Glomerular visceral epithelial cell (primary cell): ENCODE results near the gene C5orf24.
"Not testable (repeated sequence)": the region's sequence is repeated elsewhere in the genome, so short reads cannot be mapped to it uniquely, and the experiment has no call there.

Experiments used
- DNase-seq: peaks from one replicate; pipeline ENCODE4 v3.0.0-alpha.2; 2016; ENCODE audit errors: extremely low spot score

The C5orf24 gene

DNA sequence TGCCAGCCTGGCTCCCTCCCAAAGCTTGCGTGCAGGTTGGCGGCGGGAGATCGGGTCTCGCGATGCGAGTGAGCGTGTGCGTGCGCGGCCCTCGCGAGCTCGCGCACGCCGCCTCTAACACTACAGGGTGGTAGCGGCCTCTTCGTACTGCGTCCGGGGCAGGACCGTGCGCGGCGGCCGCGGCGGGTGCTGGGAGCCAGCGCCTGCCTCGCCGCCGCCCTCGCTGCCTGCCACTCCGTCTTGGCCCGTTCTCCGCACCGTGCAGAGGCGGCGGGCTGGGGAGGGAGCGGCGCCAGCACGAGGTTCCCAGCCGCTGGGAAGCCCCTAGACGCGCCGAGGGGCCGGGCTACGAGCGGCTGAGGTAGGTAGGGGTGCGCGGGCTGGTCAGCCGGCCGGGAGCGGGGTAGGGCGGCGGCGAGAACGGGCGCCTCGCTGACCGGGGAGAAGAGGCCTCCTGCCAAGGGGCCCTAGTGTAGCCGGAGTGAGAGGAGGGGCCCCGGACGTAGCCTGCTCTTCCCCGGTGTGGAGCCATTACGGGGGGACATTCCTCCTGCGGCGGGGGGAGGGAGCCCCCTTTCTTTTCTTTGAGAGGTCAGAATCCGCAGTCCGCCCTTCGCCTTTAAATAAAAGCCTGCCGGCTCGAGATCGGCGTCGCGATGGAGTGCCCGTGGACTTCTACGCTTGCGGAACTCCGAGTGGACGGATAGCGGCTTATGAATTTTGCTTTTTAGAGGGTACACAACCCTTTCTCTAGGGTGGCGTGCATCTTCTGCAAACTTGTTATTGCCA is at the start of gene C5orf24:
C5orf24 (plus strand) TSS at position 117 of the 789 bp plus-strand sequence. CDS start 8,933 bp downstream, outside the sequence.
- DNase-seq: peak; percentile 97

DNA sequence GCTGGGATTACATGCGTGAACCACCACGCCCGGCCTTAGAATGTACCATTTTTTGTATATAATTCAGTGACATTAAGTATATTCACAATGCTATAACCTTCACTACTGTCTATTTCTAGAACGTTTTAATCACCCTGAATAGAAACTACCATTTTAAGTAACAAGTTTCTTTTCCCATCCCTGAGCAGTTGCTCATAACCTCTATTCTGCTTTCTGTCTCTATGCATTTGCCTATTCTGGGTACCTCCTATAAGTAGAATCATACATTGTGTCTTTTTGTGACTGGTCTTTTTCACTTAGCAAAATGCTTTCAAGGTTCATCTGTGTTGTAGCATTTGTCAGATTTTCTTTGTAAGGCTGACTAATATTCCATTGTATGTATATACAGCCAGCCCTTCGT is 47.3 kb upstream of the C5orf24 start:
- DNase-seq: no peak

DNA sequence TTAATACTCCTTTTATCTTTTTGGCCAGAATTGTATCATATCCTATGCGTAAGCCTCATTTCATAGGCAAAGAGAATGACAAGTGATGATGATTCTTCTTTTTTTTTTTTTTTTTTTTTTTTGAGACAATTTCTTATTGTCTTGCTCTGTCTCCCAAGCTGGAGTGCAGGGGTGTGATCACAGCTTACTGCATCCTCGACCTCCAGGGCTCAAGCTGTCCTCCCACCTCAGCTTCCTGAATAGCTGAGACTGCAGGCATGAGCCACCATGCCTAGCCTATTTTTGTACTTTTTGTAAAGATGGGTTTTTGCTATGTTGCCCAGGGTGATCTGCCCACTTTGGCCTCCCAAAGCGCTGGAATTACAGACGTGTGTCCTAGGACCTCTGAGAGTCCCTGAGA is 41.9 kb upstream of the C5orf24 start:
- no peak for DNase-seq

DNA sequence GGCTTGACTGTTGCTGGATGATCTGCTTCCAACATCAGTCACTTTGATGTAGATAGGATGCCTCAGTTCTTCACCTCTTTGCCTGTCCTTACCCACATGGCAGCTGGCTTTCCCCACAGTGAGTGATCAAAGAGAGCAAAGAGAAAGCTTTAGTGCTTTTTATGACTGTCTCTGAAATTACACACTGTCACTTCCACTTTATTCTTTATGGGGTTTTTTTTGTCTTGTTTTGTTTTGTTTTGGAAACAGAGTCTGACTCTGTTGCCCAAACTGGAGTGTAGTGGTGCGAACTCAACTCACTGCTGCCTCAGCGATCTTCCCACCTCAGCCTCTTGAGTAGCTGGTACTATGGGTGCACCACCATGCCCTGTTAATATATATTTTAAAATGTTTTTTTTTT is 32.4 kb upstream of the C5orf24 start:
- no peak for DNase-seq

DNA sequence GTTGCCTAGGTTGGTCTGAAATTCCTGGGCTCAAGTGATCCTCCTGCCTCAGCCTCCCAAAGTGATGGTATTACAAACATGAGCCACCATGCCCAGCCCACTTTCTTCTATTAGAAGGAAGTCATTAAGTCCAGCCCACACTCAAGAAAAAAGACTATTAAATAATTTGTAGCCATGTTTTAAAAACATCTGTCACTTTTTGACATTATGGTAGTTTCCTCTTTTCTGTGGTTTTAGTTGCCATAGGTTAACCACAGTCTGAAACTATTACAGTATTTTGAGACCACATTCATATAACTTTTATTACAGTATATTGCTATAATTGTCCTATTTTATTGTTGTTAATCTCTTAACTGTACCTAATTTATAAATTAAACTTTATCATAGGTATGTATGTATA is 31.9 kb upstream of the C5orf24 start:
- DNase-seq: no peak

DNA sequence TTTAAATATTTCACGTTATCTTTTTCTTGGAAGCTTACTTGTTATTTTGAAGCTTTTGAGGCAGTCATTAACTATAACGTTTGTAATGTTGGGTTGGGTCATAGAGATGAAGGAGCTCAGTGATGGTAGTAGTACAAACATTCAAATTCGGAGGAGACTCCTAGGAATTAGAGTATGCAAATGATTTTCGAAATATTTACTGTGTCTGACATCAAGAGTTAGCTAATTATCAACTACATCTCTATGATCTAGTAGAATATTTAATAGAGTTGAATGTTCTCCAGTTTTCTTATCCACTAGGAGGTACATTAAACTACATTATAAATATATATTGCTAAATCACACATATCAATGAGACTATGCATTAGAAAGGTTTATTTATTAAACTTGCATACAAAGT is 28.8 kb upstream of the C5orf24 start:
- no peak for DNase-seq

DNA sequence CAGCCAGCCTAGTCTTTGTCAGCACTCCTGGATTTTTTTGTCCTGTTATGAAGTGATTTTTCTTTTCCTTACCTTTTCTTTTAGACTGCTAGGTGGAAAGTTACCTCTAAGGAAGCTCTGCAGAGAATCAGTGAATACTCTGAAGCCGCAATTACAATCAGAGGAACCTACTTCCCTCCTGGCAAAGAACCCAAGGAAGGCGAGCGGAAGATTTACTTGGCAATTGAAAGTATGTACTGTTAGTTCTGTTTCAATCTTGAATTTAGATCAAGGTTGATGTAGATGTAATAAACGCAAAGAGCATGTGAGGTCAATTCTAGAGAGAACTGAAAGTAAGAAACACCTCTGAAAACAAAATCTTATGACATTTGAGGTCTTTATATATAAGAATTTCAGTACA is 27.0 kb upstream of the C5orf24 start:
- no peak for DNase-seq

DNA sequence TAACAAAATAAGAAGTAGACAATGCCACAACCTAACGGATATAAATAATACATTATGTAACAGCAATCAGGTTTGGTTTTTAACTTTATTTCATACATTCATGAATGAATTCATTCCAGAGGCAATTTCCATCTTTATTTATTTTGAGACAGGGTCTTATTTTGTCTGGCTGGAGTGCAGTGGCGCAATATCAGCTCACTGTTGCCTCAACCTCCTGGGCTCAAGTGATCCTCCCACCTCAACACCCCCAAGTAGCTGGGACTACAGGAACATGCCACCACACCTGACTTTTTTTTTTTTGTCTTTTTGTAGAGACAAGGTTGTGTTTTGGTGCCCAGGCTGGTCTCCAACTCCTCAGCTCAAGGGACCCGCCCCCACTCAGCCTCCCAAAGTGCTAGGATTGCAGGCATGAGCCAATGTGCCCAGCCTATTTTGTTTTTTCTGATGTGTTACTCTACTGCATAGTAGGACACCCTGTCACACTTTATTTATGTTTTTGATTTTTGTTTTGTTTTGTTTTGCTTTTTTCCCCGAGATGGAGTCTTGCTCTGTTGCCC is 26.3 kb upstream of the C5orf24 start:
- no peak for DNase-seq

DNA sequence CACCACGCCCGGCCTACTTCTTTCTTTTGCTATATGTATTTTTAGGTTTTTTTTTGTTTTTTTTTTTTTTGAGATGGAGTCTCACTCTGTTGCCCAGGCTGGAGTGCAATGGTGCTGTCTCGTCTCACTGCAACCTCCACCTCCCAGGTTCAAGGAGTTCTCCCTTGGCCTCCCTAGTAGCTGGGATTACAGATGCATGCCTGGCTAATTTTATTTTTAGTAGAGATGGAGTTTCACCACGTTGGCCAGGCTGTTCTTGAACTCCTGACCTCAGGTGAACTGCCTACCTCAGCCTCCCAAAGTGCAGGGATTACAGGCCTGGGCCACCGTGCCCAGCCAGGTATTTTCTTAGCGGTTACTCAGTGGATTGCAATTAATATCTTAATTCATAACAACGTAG is 23.9 kb upstream of the C5orf24 start:
- no peak for DNase-seq

DNA sequence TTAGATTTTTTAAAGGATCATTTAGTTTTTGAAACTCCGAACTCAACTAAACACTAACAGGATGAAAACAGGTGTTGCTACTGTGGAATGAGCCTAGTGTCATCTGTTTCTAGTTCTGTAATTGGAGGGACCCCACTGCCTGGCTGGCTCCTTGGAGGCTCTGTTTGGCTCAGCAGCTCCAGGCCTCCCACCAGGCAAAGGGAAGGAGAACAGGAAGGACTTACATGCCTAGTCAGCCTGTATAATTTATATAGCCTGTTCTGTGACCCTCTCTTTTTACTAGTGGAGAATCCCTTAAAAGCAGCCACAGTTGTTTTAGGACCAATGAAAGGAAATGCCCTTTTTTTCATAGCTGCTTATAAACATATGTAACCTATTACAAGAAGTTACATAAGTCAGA is 21.1 kb upstream of the C5orf24 start:
- DNase-seq: no peak

DNA sequence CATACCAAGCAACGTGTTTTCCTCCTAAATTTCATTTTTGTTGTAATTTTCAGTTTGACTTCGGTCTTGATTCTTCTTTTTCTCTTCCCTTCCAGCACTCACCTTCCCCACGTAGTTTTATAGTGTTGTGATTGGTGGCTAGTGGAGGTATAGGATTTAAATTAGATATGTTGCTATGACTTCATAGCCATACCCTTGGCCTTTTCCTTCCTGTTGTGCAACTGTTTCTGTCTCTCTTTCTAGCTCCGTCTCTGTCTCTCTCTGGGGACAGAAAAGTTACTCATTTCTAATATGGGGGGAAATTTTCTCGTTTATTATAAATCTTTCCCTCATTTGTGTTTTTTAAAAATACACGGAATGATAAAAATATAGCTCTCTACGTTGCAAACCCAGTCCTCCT is 20.6 kb upstream of the C5orf24 start:
- no peak for DNase-seq

DNA sequence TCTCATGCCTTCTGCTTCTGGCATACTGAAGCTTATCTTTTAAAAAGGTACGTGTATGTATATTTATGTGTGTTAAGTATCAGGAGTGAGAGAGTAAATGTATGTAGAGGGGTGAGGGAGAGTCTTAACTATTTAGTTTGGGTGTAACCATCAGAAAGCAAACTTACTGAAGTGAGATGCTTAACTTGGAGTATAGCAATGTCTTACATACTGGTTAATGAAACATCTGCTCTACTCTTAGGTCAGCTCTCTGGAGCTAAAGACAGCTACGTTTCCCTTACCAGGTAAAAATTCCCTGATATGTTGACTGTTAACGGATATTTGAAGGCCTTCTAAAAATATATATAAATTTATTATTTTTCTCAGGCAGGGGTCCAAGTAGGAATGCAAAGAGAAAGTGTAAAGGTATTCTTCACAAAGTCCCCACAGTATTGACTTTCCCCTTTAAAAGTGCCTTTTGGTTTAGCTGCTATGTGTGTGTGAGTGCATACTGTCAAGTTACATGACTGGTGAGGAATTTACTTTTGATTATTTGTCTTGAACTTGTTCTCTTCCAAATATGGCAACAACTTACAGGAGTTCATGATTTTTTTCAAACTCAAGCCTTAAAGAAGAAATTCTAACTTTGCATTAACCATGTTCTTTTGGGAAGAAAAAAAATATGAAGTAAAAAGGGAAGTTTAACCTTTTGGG is 12.3 kb upstream of the C5orf24 start:
- no peak for DNase-seq

DNA sequence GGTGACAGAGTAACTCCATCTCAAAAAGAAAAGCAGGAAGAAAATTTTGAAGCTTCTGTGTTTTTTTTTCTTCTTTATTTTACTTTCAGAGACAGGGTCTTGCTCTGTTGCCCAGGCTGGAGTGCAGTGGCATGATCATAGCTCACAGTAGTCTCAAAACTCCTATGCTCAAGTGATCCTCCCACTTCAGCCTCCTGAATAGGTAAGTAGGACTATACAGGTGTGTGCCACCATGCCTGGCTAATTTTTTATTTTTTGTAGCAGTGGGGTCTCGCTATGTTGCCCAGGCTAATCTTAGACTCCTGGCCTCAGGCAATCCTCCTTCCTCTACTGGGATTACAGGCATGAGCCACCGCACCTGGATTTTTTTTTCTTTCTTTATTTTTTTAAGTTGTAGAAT is 10.1 kb upstream of the C5orf24 start:
- no peak for DNase-seq

DNA sequence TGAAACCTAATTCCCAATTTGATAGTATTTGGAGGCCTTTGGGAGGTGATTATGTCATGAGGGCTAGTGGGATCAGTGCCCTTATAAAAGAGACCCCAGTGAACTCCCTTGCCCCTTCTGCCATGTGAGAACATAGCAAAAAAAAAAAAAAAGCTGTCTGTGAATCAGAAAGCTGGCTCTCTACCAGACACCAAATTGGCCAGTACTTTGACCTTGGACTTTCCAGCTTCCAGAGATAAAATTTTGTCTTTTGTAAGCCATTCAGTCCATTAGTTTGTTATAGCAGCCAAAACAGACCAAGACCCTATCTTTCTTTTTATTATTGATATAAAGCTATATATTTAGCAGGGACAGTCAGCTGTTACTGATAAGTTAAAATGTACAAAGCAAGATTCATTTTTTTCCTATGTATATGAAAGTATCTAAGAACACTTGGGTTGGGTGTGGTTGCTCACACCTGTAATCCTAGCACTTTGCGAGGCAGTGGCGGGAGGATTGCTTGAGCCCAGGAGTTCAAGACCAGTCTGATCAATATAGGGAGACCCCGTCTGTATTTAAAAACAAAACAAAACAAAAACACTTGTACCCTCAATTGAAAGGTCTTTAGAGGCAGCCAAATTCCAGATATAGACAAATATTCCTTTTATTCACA is 8.1 kb upstream of the C5orf24 start:
- no peak for DNase-seq

DNA sequence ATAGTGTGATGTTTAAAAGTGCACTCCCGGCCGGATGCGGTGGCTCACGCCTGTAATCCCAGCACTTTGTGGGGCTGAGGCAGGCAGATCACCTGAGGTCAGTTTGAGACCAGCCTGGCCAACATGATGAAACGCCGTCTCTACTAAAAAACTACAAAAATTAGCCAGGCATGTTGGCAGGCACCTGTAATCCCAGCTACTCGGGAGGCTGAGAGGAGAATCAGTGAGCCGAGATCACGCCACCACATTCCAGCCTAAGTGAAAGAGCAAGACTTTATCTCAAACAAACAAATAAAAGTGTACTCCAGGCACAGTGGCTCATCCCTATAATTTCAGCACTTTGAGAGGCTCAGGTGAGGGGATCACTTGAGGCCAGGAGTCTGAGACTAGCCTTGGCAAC is 7.4 kb upstream of the C5orf24 start:
- DNase-seq: not testable (repeated sequence)

DNA sequence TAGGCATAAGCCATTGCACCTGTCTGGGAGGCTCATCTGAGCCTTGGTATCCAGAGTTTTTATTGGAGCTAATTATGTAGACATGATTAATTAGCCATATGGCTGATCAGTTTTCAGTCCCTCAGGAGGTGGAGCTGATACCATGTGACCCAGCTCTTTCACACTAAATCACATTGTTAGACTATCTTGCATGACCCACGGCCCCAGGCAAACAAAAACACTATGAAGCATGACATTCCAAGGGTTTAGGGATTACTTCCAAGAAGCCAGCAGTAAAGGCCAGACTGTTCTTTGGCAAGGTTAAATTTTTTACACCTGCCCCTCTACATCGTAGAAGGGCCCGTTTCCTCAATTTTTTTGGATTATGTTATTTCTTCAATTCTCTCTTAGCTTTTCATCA is 5.0 kb upstream of the C5orf24 start:
- DNase-seq: no peak

DNA sequence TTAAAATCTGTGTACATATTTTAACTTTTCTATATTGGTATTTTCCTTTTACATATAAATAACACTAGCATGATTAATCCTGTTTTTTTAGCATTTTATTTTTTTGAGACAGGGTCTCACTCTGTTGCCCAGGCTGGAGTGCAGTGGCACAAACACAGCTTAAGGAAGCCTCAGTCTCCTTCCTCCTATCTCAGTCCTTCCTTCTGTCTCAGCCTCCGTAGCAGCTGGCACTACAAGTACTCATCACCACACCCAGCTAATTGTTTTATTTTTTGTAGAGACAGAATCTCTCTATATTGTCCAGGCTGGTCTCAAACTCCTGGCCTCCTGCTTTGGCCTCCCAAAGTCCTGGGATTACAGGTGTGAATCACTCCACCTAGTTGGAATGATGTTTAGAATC is 1.5 kb upstream of the C5orf24 start:
- DNase-seq: no peak

DNA sequence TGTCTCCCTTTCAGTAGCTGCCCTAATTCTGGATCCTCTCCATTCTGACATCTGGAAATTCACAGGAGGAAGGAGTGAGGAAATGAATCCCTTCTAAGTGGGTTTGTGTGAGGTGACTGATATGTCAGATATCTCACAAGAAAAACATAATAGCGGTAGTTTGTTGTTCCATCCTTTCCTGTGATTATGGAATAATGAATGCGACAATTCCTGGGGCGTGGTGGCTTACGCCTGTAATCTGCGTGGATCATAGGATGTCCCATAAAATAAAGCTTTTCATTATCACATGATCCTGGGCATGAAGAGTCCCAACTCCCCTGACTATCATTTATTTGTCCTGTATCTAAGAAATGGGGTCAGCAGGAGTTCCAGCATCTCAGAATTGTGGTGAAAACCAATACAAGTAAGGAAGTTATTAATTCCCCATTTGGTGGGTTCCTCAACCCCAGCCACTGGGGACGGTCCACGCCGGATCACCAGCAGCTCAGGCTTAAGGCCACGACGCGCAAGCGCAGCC is 375 bp upstream of the C5orf24 start:
- DNase-seq: no peak

DNA sequence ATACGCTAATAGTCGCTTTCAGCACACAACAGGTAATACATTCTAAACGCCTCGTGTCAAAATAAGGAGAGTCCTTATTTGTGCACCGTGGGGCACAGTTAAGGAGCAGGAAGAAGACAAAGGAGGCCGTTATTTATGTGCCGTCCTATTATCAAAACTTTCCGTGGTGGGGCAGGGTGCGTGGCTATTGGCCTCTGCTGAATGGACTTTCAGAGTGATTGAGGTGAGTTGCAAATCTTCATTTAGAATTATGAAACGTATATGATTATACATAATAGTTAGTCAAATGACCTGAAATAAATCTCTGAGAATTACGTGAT is 833 bp downstream of the C5orf24 start:
- no peak for DNase-seq

DNA sequence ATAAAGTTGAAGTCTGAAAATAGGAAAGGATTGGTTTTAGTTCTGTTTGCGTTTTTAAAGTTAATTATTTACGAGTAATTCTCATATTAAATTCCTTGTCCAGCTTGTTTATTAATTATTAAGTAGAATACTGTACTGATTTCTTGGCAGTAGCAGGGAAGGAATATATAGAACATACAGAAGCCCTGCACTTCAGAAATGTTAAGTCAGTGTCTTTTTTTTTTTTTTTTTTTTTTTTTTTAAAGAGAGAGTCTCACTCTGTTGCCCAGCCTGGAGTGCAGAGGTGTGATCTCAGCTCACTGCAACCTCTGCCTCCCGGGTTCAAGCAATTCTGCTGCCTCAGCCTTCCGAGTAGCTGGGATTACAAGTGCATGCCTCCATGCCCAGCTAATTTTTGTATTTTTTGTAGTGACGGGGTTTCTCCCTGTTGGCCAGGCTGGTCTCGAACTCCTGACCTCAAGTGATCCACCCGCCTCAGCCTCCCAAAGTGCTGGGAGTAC is 3.7 kb downstream of the C5orf24 start:
- not testable (repeated sequence) for DNase-seq

DNA sequence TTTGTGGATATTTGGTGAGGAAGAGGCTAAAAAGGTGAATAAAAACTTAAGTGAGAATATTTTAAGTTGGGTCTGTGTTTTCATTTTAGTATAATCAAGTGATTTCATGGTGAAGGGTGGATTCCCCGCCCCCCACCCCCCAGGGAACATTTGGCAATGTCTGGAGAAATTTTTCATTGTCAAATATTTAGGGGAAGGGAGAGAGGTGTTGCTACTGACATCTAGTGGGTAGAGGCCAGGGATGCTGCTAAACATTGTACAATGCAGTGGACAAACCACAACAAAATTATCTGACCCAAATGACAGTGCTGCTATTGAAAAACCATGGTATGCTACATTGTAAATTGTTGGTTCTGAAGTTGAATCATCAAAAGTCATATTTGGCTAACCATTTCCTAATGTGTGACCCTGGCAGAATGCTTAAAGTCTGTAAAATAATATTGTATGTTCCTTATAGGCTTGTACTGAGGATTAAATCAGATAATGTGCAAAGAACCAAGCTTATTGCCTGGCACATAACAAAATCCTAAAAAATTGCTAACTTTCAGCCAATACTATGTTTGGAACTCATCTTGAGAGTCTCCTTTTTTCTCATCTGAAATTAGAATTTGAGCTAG is 5.6 kb downstream of the C5orf24 start:
- peak; percentile 39 for DNase-seq

DNA sequence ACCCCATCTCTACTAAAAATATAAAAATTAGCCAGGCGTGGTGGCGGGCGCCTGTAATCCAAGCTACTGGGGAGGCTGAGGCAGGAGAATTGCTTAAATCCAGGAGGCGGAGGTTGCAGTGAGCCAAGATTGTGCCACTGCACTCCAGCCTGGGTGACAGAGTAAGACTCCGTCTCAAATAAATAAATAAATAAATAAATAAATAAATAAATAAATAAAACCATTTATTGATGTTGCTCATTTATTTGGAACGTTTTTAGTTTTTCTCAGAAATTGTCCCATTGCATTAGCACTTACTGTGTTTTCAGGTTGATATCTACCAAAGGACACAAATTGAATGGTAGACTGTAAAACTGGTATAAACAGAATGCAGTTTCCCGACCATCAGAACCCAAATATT is 10.7 kb downstream of the C5orf24 start:
- DNase-seq: not testable (repeated sequence)
